Breast epithelium (tissue), 4 donors: ENCODE results near the gene IFIH1. TPM values are rescaled to one million over a fixed set of nuclear protein-coding genes. Genes with fewer than 3 reads are reported as not detected.

Experiments used
- DNase-seq, 2 donors: peaks; one replicate each; pipeline ENCODE4 v3.0.0-alpha.2; 2019; ENCODE audit warnings: low spot score in 2 of 2
- H3K27ac ChIP-seq, 2 donors: fragments of 200-600 bp; sonication (generic) in 1 of 2; one replicate each; pipeline ENCODE4 v1.5.1; 2016 to 2019; ENCODE audit warnings: mild to moderate bottlenecking in 1 of 2
- H3K27me3 ChIP-seq, 2 donors: fragments of 200-600 bp; sonication (generic) in 1 of 2; one replicate each; pipeline versions ENCODE4 v1.5.1 to v1.6.0; 2017 to 2019; ENCODE audit warnings: control low read depth in 1 of 2, mild to moderate bottlenecking in 1 of 2
- H3K36me3 ChIP-seq: fragments of 200-600 bp; one replicate; pipeline ENCODE4 v1.5.1; 2019
- H3K4me1 ChIP-seq, 2 donors: fragments of 200-600 bp; sonication (generic); one replicate each; pipeline ENCODE4 v1.5.1; 2016 to 2019; ENCODE audit warnings: control low read depth in 1 of 2
- H3K4me3 ChIP-seq, 3 donors: fragments of 200-600 bp; sonication (generic); 1 replicate in 2 of 3; 2 replicates in 1 of 3; pipeline ENCODE4 v1.5.1; 2016 to 2019; ENCODE audit warnings: mild to moderate bottlenecking in 3 of 3, moderate library complexity in 2 of 3
- H3K9me3 ChIP-seq, 2 donors: fragments of 200-600 bp; sonication (generic) in 1 of 2; one replicate each; pipeline ENCODE4 v1.5.1; 2016 to 2019; ENCODE audit warnings: control low read depth in 1 of 2
- CTCF ChIP-seq, 3 donors: fragments of 450-650 bp; IDR thresholded peaks; one replicate each; pipeline ENCODE4 v1.5.1; 2016 to 2017; ENCODE audit warnings: antibody characterized with exemption in 3 of 3, mild to moderate bottlenecking in 3 of 3, moderate library complexity in 3 of 3
- POLR2A ChIP-seq: fragments of 450-650 bp; IDR thresholded peaks from one replicate; pipeline ENCODE4 v1.6.1; 2016; ENCODE audit warnings: antibody characterized with exemption, mild to moderate bottlenecking, moderate library complexity
- POLR2AphosphoS5 ChIP-seq, 3 donors: sonication (generic); formaldehyde crosslinking; IDR thresholded peaks; one replicate each; pipeline ENCODE4 v1.6.1; 2017; ENCODE audit warnings: antibody characterized with exemption in 3 of 3
- intact Hi-C: fragments of 100-400 bp; cut with DNase I; formaldehyde crosslinking; loops from one replicate; pipeline ENCODE4 v1.15.1; 2023; ENCODE audit warnings: low total_unique reads
- total RNA-seq, 3 donors: library from RNA; depleted of rRNA; stranded (reverse); fragments of >200 nt; gene quantifications; one replicate each; pipeline ENCODE4 v1.1.0, GENCODE V29; 2016

IFIH1 gene
- total RNA-seq, 3 donors from 2014 or later: 9.6 to 19.9 (median 13.1) TPM

- no peaks in the 10 kb centered on the region for H3K27me3 ChIP-seq
- peak overlapping the region; percentile 78 to 86 (median 78) for H3K4me3 ChIP-seq
- peak overlapping the region in 1 of 2 donors; percentile 83 for H3K27ac ChIP-seq
- TF ChIP-seq CTCF (IDR thresholded peaks at IDR 0.05): no peak
- no peak for TF ChIP-seq POLR2AphosphoS5 (IDR thresholded peaks at IDR 0.05)
- TF ChIP-seq POLR2A: no peak
- H3K36me3 ChIP-seq: no peaks in the 10 kb centered on the region
- no peak for DNase-seq
- intact Hi-C loops: no loop called here
- no peaks in the 10 kb centered on the region for H3K9me3 ChIP-seq
- H3K4me1 ChIP-seq: no peaks in the 10 kb centered on the region
Observed at GRCh38 chr2:162343492-162343823, 25.0 kb upstream of the IFIH1 start.

- Histone ChIP-seq H3K9me3 (no peaks in the 10 kb centered on the region), H3K27ac (no peak overlapping the region), H3K4me1 (no peaks in the 10 kb centered on the region), H3K36me3 (no peaks in the 10 kb centered on the region), H3K27me3 (no peaks in the 10 kb centered on the region), H3K4me3 (no peak overlapping the region)
- no peak for DNase-seq
- intact Hi-C loops: no loop called here
- TF ChIP-seq POLR2A (no peak), POLR2AphosphoS5 (IDR thresholded peaks at IDR 0.05) (no peak), CTCF (IDR thresholded peaks at IDR 0.05) (no peak)
Observed at GRCh38 chr2:162342841-162343240, 24.4 kb upstream of the IFIH1 start.

- Histone ChIP-seq H3K9me3 (no peaks in the 10 kb centered on the region), H3K27ac (no peak overlapping the region), H3K36me3 (no peaks in the 10 kb centered on the region), H3K27me3 (no peaks in the 10 kb centered on the region), H3K4me3 (no peak overlapping the region), H3K4me1 (no peaks in the 10 kb centered on the region)
- intact Hi-C loops: no loop called here
- TF ChIP-seq POLR2A: no peak
- no peak for TF ChIP-seq POLR2AphosphoS5 (IDR thresholded peaks at IDR 0.05)
- no peak for TF ChIP-seq CTCF (IDR thresholded peaks at IDR 0.05)
- no peak for DNase-seq
Observed at GRCh38 chr2:162342321-162342720, 23.8 kb upstream of the IFIH1 start.

GRCh38 chr2:162340822-162341221 lies 22.3 kb upstream of the IFIH1 start:
- no peak overlapping the region for H3K27ac ChIP-seq
- intact Hi-C loops: no loop called here

GRCh38 chr2:162337868-162338267 lies 19.4 kb upstream of the IFIH1 start:
- Histone ChIP-seq H3K27ac (no peak overlapping the region), H3K27me3 (no peaks in the 10 kb centered on the region), H3K4me1 (no peaks in the 10 kb centered on the region), H3K9me3 (no peaks in the 10 kb centered on the region), H3K36me3 (no peaks in the 10 kb centered on the region), H3K4me3 (no peak overlapping the region)
- intact Hi-C loops: no loop called here
- DNase-seq: no peak
- no peak for TF ChIP-seq CTCF (IDR thresholded peaks at IDR 0.05)
- no peak for TF ChIP-seq POLR2A
- TF ChIP-seq POLR2AphosphoS5 (IDR thresholded peaks at IDR 0.05): no peak

More at GRCh38 chr2:162340822-162341221, 22.3 kb upstream of the IFIH1 start:
- Histone ChIP-seq H3K4me1 (no peaks in the 10 kb centered on the region), H3K4me3 (no peak overlapping the region), H3K9me3 (no peaks in the 10 kb centered on the region), H3K36me3 (no peaks in the 10 kb centered on the region), H3K27me3 (no peaks in the 10 kb centered on the region)
- no peak for TF ChIP-seq CTCF (IDR thresholded peaks at IDR 0.05)
- no peak for TF ChIP-seq POLR2AphosphoS5 (IDR thresholded peaks at IDR 0.05)
- no peak for DNase-seq
